Right hindlimb (tissue), 1 donor: Measurements from ENCODE around the gene DLX3.

Experiments
- DNase-seq: peaks from one replicate; pipeline ENCODE4 v3.0.0-alpha.2; 2018

Gene DLX3

GRCh38 chr17:49991409-49991808, 3.6 kb downstream of the DLX3 start:
- DNase-seq: no peak

GRCh38 chr17:49990921-49991320, 4.1 kb downstream of the DLX3 start:
- no peak for DNase-seq

- no peak for DNase-seq
Observed at GRCh38 chr17:49990331-49990730, 4.7 kb downstream of the DLX3 start.

DNA sequence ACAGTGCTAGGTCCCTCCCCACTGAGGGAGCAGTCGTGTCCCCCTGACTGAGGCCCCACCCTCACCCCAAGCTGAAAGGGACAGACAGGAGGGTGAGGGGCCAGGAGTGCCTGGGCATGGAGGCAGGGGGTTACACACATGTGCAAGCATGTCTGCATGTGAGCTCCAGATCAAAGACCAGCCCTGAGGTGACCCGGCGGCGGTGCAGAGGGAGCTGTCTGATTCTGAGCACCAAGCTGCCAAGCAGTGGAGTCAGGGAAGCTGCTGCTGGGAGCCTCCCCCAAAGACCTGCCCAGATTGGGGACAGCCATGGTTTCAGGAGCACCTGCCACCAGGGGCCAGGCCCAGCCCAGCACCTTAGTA, 5.5 kb downstream of the DLX3 start:
- no peak for DNase-seq

- peak; percentile 73 for DNase-seq
Observed at GRCh38 chr17:49987681-49988441, 7.2 kb downstream of the DLX3 start.

DNA sequence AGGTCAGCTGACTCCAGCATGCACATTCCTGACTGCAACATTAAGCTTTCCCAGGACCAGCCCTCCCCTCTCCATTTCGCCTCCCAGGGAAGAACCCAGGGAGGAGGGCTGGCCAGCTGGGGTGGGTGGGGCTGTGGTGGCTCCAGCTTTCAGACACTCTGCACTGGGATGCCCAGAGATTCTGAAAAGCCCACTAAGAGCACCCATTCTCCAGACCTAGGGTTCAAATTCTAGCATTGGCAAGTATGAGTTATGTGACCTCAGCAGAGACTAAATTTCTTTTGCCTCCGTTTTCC, 7.8 kb downstream of the DLX3 start:
- DNase-seq: no peak

- DNase-seq: no peak
Observed at GRCh38 chr17:49986396-49987289, 8.4 kb downstream of the DLX3 start.

DNA sequence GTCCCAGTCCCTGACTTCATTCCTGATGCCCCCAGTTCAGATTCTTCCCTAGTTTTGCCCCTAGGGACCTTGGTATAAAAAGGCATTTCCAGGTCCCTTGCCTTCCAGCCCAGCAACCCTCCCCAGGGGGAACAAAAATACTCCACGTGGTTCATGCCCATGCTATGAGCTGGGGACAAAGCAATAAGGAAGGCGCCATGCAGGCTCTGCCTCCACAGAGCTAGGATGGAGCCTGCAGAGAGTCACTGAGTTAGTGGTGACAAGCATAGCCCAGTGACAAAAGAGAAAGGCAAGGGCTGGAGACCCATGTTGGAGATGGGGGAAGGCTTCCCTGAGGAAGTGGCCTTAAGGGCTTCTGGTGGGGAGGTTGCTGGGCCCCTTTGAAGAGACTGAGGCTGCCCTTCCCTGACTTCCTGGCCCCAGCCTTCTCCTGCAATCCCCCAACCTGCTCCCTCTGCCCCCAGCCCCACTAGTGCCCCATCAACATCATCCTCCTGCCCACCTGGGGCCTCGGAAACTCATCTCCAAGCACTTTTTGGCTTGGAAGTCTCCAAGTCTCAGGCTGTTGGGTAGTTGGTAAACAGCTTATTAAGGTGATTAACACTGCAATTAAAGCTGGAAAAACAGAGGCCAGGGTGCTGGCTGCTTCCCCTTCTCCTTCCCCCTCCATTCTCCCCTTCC, 9.6 kb downstream of the DLX3 start:
- DNase-seq: no peak

DNA sequence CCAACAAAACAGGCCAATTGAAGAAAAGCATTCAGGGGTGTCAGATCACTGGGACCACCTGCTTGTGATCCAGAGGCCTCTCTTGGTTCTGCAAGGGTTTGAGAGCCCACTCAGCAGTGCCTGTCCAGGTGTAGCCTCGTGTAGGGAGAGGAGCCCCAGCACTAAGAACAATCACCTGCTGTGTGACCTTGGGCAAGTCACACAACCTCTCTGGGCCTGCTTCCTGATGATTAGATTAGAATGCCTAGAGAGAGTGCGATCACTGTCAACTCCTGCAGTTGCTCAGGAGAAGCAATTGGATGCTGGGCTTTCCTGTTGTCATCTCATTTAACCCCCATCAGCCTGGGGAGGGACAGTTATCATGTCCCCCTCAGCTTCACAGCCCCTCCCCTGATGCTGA, 10.2 kb downstream of the DLX3 start:
- no peak for DNase-seq

GRCh38 chr17:49984283-49984682, 10.7 kb downstream of the DLX3 start:
- DNase-seq: no peak

- no peak for DNase-seq
Observed at GRCh38 chr17:49980703-49981197, 14.3 kb downstream of the DLX3 start.

GRCh38 chr17:49979748-49980479, 15.1 kb downstream of the DLX3 start:
- DNase-seq: no peak

DNA sequence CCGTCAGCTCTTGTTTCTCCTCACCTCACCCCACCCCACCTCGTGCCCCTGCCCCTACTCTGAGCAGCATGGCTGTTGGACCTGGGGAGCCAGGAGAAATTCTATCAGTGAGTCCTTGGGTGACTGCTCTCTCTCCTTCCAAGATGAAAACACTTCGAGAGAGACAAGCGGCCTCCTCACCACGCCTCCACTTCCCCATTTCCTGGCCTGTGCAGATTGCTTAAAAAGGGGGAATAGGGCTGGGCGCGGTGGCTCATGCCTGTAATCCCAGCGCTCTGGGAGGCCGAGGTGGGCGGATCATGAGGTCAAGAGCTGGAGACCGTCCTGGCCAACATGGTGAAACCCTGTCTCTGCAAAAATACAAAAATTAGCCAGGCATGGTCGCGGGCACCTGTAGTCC, 16.5 kb downstream of the DLX3 start:
- DNase-seq: no peak

DNA sequence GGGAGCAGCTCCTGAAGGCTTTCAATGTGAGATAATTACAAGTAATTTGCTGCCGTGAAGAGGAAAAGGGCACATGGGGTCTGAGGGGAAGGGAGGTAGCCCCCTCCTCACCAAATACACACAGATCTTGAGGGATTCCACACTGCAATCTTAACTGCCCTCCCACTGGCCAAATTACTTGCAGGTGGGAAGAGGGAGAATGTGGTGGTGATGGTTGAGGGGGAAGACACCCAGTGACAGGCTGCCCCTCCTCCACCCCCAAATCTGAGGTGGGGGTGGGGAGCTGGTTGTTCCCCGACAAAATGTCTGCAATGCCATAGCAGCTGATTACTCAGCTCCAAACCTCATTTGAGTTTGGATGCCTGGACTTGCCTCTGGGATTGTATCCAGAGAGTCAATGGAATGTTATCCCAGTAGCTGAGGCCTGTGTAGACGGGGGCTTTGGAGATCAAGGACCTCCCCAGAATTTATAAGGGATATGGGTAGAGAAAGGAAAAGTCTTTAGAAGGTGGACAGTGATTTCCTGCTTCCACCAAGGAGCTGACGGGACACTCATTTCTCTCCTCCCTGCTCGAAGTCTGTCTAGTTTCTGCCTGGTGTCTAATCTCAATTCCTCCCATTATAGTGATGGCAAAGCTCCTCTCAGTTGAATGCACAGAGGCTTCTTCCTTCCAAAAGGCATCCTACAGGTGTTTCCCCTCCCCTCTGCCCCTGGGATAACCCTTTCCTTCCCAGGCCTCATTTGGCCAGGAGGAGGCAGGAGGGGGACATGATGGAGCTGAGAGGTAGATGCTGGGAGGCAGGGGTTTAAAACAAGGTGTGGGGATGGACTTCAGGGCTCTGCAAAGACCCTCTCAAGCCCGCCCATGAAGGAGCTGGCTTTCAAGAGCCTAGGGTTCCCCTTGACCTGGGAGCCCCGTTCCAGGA, 17.3 kb downstream of the DLX3 start:
- no peak for DNase-seq

- no peak for DNase-seq
Observed at GRCh38 chr17:49976828-49977202, 18.2 kb downstream of the DLX3 start.

DNA sequence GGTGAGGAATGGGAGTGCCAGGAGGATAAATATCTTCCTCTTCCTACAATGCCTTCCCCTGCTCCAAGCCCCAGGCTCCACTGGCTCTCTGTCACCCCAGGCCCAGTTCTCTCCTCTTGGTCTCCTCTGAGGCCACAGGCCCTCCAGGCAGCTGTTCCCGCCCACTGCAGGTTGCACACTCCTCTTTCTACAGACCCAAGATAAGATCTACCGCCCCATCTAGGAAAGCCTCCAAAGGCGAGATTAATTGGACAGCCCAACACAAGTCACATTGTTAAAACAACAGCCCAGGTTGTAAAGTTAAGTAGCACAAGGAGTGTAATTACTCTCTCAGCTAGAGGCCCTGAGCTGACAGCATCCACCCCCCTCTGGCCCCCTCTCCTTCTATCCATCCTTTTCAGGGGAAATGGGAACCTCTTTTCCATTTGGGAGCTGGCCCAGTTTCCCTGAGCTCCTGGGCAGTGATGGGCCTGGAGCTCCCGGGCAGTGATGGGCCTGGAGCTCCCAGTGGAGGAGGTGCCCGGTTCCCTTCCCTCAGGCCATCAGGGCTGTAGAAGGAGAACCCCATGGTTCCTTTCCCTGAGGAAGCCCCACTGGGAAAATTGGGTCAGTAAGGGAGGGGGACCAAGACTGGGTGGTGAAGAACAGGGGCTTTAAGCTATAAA, 18.7 kb downstream of the DLX3 start:
- DNase-seq: no peak

DNA sequence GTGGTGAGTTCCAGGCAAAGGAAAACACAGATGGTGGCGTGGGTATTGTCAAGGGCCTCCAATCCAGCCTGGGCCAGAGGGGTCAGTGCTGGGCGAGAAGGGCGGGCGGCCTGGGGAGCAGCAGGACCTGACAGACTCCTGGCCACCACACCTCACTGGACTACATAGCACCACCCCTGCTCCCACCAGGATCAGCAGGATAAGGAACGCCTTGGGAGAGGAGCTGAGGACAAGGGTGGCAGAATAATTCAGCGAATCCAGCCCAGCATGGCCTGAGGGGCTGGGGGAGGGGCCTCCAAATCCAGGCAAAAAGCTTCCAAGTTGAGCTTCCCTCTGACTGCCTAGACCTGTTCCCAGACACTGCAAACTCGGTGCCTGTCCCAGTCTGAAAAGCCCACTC, 19.5 kb downstream of the DLX3 start:
- no peak for DNase-seq

- DNase-seq: no peak
Observed at GRCh38 chr17:49973271-49973615, 21.8 kb downstream of the DLX3 start.

DNA sequence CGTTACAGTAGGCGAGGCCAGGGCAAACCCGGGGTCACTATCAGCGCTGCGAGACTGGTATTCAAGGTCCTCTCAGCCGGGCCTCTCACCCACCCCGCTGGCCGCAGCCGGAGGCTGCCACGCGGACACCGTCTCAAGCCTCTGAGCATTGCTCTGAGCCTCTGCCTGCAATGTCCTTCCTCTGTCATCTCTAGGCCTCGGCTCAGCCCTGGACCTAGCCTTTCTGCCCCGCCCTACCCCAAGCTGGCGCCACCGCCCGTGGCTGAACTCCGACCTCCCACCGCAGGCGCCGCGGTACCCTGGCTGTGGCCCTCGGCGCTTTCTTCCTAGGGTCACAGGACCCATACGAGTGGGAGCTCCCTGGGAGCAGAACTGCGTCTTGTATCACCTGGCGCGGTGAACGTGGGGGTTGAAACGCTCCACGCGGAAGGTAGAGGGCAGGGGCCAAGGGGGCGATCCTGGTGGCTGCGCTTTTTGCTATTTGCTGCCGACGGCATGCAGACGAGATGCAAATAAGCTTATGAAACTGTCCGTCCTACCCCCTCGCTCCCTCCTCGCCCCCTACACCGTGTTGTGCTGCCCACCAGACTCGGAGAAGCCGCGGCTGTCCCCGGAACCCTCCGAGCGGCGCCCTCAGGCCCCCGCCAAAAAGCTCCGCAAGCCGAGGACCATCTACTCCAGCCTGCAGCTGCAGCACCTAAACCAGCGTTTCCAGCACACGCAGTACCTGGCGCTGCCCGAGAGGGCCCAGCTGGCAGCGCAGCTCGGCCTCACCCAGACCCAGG, 22.3 kb downstream of the DLX3 start:
- DNase-seq: no peak

GRCh38 chr17:49971848-49972485, 23.1 kb downstream of the DLX3 start:
- DNase-seq: no peak
